Mucosa of stomach (tissue), 1 donor: Measurements from ENCODE around the gene PPP1R1C.
"Not testable (repeated sequence)": the region's sequence is repeated elsewhere in the genome, so short reads cannot be mapped to it uniquely, and the experiment has no call there.

Experiments
- H3K27me3 ChIP-seq: one replicate; pipeline ENCODE4 v1.7.0; 2013; ENCODE audit warnings: mild to moderate bottlenecking, low read length; ENCODE audit not compliant: control insufficient read depth, insufficient read depth
- H3K36me3 ChIP-seq: one replicate; pipeline ENCODE4 v1.7.0; 2013; ENCODE audit warnings: low read length; ENCODE audit not compliant: control insufficient read depth, insufficient read depth
- H3K4me1 ChIP-seq: one replicate; pipeline ENCODE4 v1.7.0; 2013; ENCODE audit warnings: mild to moderate bottlenecking, low read length; ENCODE audit not compliant: control insufficient read depth, insufficient read depth
- H3K4me3 ChIP-seq: one replicate; pipeline ENCODE4 v1.7.0; 2013; ENCODE audit warnings: low read length
- H3K9ac ChIP-seq: one replicate; pipeline ENCODE4 v1.7.0; 2013; ENCODE audit warnings: mild to moderate bottlenecking, low read length, moderate library complexity
- H3K9me3 ChIP-seq: one replicate; pipeline ENCODE4 v1.7.0; 2013; ENCODE audit warnings: mild to moderate bottlenecking, low read length, moderate library complexity; ENCODE audit not compliant: control insufficient read depth
- donor health status: Pancreatic carcinoma.

PPP1R1C gene

DNA sequence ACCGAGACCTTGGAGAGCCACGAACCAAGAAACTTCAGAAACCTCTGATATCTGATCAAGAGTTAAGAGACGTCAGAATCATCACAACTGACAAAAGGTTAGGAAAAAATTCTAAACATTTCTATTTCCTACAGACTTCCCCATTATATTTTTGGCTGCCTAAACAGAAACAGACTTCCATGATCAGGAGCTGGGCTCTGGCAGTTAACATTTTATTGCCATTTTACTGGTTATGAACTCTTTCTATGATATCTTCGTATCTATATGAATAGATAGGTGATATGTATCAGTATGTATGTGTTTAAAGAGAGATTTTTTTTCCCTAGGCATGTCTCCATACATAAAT lies 31.1 kb upstream of the PPP1R1C start:
- H3K9ac ChIP-seq: peak overlapping the region; percentile 60
- H3K4me3 ChIP-seq: no peak overlapping the region

DNA sequence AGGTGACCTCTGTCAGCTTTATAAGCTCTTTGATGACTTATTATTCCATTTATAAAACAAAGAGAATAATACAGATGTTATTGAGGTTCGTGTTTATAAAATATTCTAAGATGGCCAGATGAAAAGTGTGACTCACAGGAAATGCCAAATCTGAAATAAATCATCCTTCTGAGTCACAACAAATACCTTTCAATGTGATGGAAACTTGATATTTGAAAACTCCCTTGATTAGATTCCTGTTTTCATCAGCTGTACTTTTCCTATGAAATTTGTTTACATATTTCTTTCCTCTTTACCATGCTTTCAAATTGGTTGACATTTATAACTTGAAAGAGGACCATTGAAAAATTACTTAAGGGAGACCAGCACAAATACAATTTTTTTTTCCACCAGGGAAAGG lies 30.6 kb upstream of the PPP1R1C start:
- H3K36me3 ChIP-seq: no peaks in the 10 kb centered on the region
- H3K9me3 ChIP-seq: no peaks in the 10 kb centered on the region
- peaks cover 27% of the 10 kb centered on the region for H3K4me1 ChIP-seq
- H3K27me3 ChIP-seq: no peaks in the 10 kb centered on the region
- no peak overlapping the region for H3K9ac ChIP-seq
- H3K4me3 ChIP-seq: no peak overlapping the region

More for the DNA sequence above, 31.1 kb upstream of the PPP1R1C start:
- H3K9me3 ChIP-seq: no peaks in the 10 kb centered on the region
- H3K36me3 ChIP-seq: no peaks in the 10 kb centered on the region
- no peaks in the 10 kb centered on the region for H3K27me3 ChIP-seq
- H3K4me1 ChIP-seq: peaks cover 27% of the 10 kb centered on the region

DNA sequence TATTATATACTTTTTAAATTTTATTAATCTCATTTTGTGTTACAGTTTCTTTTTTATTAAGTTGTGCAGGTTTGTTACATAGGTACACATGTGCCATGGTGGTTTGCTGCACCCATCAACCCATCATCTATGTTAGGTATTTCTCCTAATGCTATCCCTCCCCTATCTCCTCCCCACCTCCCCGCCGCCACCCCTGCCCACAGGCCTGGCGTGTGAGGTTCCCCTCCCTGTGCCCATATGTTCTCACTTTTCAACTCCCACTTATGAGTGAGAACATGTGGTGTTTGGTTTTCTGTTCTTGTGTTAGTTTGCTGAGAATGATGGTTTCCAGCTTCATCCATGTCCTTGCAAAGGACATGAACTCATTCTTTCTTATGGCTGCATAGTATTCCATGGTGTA lies 29.8 kb upstream of the PPP1R1C start:
- H3K4me3 ChIP-seq, H3K9me3 ChIP-seq, H3K9ac ChIP-seq, H3K27me3 ChIP-seq, H3K36me3 ChIP-seq: not testable (repeated sequence)
- H3K4me1 ChIP-seq: peaks cover 27% of the 10 kb centered on the region

DNA sequence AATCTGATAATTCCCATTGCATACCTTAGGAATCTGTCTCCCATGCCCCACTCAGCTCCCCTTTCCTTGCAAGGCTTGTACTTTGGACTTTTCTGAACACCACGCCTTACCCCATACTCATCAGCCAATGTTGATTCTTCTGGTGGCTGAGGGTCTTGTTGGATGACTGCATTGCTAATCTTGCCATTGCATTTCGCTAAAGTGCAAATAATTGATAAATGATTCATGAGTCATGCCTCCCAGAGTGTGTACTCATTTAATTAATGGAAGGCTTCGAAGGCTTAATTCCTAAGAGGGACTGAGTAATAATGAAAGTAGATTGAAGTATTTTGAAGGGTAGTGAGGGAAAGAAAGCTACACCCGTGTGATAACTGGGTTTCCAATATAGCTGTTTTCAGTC lies 28.0 kb upstream of the PPP1R1C start:
- H3K27me3 ChIP-seq: no peaks in the 10 kb centered on the region
- peaks cover 27% of the 10 kb centered on the region for H3K4me1 ChIP-seq
- H3K9ac ChIP-seq: peak overlapping the region; percentile 11
- H3K4me3 ChIP-seq: no peak overlapping the region
- H3K36me3 ChIP-seq: no peaks in the 10 kb centered on the region
- no peaks in the 10 kb centered on the region for H3K9me3 ChIP-seq

DNA sequence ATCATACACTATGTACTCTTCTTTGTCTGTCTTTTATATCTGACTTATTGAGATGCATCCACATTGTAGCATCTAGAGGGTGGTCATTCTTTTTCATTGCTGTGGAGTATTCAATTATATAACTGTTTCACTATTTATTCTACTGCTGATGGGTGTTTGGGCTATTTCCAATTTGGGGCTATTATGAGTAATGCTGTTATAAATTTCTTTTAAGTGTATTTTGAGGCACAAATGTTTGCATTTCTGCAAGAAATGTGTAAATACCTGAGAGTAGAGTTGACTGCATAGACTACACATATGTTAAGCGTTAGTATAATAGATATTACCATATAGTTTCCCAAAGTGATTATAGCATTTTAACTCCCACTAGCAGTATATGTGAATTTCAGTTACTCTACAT lies 26.9 kb upstream of the PPP1R1C start:
- H3K9ac ChIP-seq: no peak overlapping the region

DNA sequence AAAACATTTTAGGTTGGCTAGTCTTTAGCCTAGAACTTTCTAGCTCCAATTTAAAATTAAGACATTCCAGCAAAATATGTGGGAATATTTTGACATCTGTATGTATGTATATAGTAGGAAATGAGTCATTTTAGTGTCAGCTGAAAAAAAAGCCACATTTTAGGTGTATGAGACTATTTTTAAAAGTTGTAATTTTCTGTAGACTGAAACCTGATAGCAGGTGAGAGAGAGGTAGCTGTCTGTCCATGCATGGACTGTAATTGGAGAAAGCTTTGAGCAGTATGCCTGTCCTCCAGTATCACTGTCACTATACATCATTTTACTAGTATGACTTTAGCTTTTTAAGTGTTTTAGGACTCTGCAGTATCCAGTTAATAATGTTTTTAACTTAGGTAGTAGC lies 26.1 kb upstream of the PPP1R1C start:
- Histone ChIP-seq H3K9ac (no peak overlapping the region), H3K27me3 (no peaks in the 10 kb centered on the region), H3K4me1 (peaks cover 22% of the 10 kb centered on the region), H3K4me3 (no peak overlapping the region), H3K36me3 (no peaks in the 10 kb centered on the region), H3K9me3 (no peaks in the 10 kb centered on the region)

More for the DNA sequence above, 26.9 kb upstream of the PPP1R1C start:
- Histone ChIP-seq H3K27me3 (no peaks in the 10 kb centered on the region), H3K4me1 (peaks cover 27% of the 10 kb centered on the region), H3K9me3 (no peaks in the 10 kb centered on the region), H3K36me3 (no peaks in the 10 kb centered on the region), H3K4me3 (no peak overlapping the region)

DNA sequence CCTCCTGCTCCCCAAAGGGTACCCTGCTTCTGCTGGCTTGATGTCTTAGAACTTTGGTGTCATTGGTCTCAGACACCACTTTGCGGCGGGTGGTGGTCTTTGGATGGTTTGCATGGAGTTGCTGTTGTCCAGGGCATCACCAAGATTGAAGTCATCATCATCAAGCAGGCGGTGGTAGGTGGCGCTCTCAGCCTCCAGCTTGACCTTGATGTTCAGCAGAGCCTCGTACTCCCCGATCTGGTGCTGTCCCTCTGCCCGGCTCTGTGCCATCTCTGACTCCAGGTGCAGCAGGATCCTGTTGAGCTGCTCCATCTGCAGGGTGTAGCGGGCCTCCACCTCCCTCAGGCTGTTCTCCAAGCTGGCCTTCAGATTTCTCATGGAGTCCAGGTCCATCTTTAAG lies 24.5 kb upstream of the PPP1R1C start:
- not testable (repeated sequence) for H3K4me3 ChIP-seq, H3K27me3 ChIP-seq, H3K9ac ChIP-seq, H3K36me3 ChIP-seq, H3K9me3 ChIP-seq
- H3K4me1 ChIP-seq: peaks cover 19% of the 10 kb centered on the region

DNA sequence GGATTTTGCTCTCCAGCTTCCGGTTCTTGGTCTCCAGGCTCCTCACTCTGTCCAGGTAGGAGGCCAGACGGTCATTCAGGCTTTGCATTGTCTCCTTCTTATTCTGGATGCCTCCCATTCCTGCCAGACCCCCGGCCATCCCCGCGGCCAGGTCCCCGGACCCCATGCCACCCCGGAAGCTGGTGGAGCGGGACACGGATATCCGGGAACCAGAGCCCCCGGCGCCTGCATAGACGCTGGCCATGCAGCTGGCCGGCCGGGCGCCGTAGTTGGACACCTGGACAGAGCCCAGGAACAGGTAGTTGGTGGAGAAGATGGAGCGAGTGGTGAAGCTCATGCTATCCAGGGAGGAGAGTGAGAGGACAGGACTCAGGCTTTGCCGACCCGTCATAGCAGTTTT lies 23.5 kb upstream of the PPP1R1C start:
- Histone ChIP-seq H3K36me3 (no peaks in the 10 kb centered on the region), H3K27me3 (no peaks in the 10 kb centered on the region), H3K4me1 (peaks cover 19% of the 10 kb centered on the region), H3K4me3 (no peak overlapping the region), H3K9me3 (no peaks in the 10 kb centered on the region), H3K9ac (no peak overlapping the region)

DNA sequence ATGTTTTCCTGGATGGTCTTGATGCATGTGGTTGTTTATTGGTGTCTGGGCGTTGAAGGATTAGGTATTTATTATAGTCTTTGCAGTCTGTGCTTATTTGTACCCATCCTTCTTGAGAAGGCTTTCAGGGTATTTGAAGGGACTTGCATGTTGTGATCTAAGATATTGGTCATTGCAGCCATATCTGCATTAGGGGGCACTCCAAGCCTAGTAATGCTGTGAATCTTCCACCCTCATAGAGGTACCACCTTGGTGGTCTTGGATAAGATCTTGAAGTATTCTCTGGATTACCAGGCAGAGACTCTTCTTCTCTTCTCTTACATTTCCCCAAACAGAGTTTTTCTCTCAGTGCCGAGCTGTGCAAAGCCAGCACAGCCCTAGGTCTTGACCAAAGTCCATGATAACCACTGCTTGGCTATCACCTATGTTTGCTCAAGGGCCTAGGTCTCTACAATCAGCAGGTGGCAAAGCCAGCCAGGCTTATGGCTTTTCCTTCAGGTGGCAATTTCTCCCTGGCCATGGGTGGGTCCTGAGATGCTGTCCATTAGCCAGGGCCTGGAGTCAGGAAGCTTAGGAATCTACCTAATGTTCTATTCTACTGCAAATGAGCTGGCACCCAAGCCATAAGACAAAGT lies 15.4 kb upstream of the PPP1R1C start:
- Histone ChIP-seq H3K4me1 (peaks cover 30% of the 10 kb centered on the region), H3K4me3 (no peak overlapping the region), H3K36me3 (no peaks in the 10 kb centered on the region), H3K9me3 (no peaks in the 10 kb centered on the region), H3K9ac (no peak overlapping the region), H3K27me3 (no peaks in the 10 kb centered on the region)

DNA sequence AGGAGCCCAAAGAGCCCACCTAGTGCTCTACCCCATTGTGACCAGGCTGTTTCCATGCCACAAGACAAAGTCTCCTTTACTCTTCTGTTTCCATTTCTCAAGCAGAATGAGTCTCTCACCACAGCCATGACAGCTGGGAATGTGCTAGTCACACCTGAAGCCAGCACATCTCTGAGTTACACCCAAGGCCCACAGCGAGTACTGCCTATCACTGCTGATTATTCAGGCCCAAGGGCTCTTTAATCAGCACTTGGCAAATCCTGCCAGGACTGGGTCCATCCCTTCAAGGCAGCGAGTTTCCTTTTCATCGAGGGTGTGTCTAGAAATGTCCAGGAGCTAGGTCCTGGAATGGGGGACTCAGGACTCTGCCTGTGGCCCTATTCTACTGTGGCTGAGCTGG lies 14.6 kb upstream of the PPP1R1C start:
- no peak overlapping the region for H3K9ac ChIP-seq
- H3K4me1 ChIP-seq: peaks cover 30% of the 10 kb centered on the region
- H3K4me3 ChIP-seq: no peak overlapping the region
- H3K36me3 ChIP-seq: no peaks in the 10 kb centered on the region
- H3K27me3 ChIP-seq: no peaks in the 10 kb centered on the region
- H3K9me3 ChIP-seq: no peaks in the 10 kb centered on the region

DNA sequence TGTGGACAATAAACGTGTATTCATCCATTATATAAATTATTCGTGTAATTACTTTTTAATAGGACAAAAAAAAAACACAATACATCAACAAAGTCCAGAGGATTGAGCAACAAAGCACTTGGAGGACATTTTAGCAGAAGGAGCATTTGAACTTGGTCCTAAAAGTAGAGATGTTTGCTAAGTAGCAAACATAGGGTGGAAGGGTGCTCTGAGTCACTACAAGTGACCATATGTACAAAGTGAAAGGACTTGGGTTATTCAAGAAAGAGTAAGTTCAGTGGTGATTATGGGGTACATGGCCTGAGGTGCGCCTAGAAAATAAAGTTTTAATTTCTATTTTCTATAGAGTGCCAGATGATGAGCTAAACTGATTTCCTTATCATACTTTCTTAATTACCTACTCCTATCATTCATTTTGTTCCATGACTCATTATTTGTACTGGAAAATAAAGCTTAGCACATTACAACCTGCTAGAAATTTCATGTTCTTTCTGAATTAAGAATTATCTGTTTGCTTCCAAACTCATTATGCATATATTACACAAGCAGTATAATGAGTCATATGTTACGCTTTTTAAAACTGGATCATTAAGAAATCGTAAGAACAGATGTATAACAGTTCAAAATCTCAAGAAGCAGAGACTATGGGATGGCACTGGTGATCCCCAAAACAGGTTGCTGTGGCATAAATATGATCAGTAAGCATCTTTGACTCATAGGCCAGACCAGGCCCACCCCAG lies 13.1 kb upstream of the PPP1R1C start:
- H3K4me1 ChIP-seq: peaks cover 30% of the 10 kb centered on the region
- no peak overlapping the region for H3K4me3 ChIP-seq
- H3K27me3 ChIP-seq: no peaks in the 10 kb centered on the region
- H3K9ac ChIP-seq: no peak overlapping the region
- no peaks in the 10 kb centered on the region for H3K9me3 ChIP-seq
- H3K36me3 ChIP-seq: no peaks in the 10 kb centered on the region

DNA sequence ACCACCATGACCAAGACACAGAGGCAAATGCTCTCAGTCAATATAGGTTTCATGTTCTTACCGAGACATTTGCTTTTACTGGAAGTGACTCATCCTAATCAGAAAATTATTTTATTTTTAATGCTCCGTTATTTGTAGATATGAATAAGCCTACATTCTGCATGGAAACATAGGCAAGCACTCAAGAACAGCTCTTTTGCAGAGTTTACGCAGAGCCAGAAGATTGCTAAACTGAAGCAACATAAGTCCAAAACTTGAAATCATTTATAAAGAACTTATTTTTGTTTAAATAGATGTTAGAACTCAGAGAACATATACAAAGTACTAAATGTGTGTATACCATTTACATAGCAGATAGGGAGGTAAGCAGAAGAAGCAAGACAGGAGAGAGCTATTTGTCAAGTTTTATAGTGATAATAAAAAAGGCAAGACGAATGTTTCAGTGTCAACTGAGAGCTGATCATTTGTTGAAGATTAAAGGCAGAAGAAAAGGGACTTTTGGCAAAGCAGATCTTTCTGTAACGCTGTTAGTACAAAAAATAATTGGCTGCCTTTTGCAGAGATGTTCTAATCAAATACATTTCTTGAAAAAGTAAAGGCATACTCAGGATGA lies 12.4 kb upstream of the PPP1R1C start:
- Histone ChIP-seq H3K36me3 (no peaks in the 10 kb centered on the region), H3K4me1 (peaks cover 30% of the 10 kb centered on the region), H3K4me3 (no peak overlapping the region), H3K9ac (no peak overlapping the region), H3K27me3 (no peaks in the 10 kb centered on the region), H3K9me3 (no peaks in the 10 kb centered on the region)
